Measurements from ENCODE around the gene SPEF1. TPM values are rescaled to one million over a fixed set of nuclear protein-coding genes. Genes with fewer than 3 reads are reported as not detected.

The SPEF1 gene
- total RNA-seq, 1 donor: under 0.01 TPM

GRCh38 chr20:3815703-3816315 lies 34.6 kb upstream of the SPEF1 start:
- H4K20me1 ChIP-seq (ENCODE audit: insufficient read depth, low read length): no peaks in the 10 kb centered on the region
- no peak for TF ChIP-seq CTCF (IDR thresholded peaks at IDR 0.05; ENCODE audit: extremely low read depth, low read depth, low read length)

GRCh38 chr20:3814928-3815495 lies 33.8 kb upstream of the SPEF1 start:
- H3K4me2 ChIP-seq (ENCODE audit: insufficient read depth, low read length): no peak overlapping the region
- no peak overlapping the region for H3K4me3 ChIP-seq (ENCODE audit: insufficient read depth, low read length)
- no peaks in the 10 kb centered on the region for H3K27me3 ChIP-seq (ENCODE audit: insufficient read depth, low read length)
- no peak for TF ChIP-seq CTCF (IDR thresholded peaks at IDR 0.05; ENCODE audit: extremely low read depth, low read depth, low read length)
- H3K4me1 ChIP-seq (ENCODE audit: insufficient read depth, low read length): peaks cover 32% of the 10 kb centered on the region
- H3K79me2 ChIP-seq (ENCODE audit: insufficient read depth, low read length): peaks cover 4% of the 10 kb centered on the region
- no peak overlapping the region for H2AFZ ChIP-seq (ENCODE audit: low read length)
- H3K36me3 ChIP-seq (ENCODE audit: insufficient read depth, low read length): no peaks in the 10 kb centered on the region
- peak; percentile 14 for DNase-seq (ENCODE audit: insufficient read length, low spot score, missing footprints)
- no peaks in the 10 kb centered on the region for H4K20me1 ChIP-seq (ENCODE audit: insufficient read depth, low read length)
- H3K9me3 ChIP-seq (ENCODE audit: low read depth, low read length): no peaks in the 10 kb centered on the region
- no peak overlapping the region for H3K27ac ChIP-seq (ENCODE audit: low read depth, low read length)

More at GRCh38 chr20:3815703-3816315, 34.6 kb upstream of the SPEF1 start:
- Histone ChIP-seq H3K4me1 (ENCODE audit: insufficient read depth, low read length) (peaks cover 24% of the 10 kb centered on the region), H3K4me2 (ENCODE audit: insufficient read depth, low read length) (no peak overlapping the region), H3K79me2 (ENCODE audit: insufficient read depth, low read length) (peaks cover under 1% of the 10 kb centered on the region), H3K4me3 (ENCODE audit: insufficient read depth, low read length) (no peak overlapping the region), H3K9me3 (ENCODE audit: low read depth, low read length) (no peaks in the 10 kb centered on the region), H3K36me3 (ENCODE audit: insufficient read depth, low read length) (no peaks in the 10 kb centered on the region), H3K27ac (ENCODE audit: low read depth, low read length) (no peak overlapping the region), H3K27me3 (ENCODE audit: insufficient read depth, low read length) (no peaks in the 10 kb centered on the region), H2AFZ (ENCODE audit: low read length) (no peak overlapping the region)
- peak; percentile 21 for DNase-seq (ENCODE audit: insufficient read length, low spot score, missing footprints)

DNA sequence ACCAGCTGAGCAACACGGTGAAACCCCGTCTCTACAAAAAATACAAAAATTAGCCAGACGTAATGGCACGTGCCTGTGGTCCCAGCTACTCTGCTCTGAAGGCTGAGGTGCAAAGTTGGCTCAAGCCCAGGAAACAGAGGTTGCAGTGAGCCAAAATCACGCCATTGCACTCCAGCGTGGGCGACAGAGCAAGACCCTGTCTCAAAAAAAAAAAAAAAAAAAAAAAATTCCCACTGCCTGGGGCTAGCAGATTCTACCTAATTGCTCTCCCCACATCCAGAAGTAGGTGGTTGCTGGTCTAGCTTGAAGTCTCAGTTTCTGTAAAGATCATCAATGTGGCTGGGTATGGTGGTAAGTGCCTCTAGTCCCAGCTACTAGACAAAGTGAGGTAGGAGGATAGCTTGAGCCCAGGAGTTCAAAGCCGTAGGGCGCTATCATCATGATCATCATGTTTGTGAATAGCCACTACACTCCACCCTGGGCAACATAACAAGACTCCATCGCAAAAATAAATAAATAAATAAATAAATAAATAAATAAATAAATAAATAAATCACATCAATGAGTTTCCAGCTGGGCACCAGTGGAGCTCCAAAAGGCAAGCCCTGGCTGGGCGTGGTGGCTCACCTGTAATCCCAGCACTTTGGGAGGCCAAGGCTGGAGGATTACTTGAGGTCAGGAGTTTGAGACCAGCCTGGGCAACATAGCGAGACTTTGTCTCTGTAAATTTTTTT lies 32.8 kb upstream of the SPEF1 start:
- H3K79me2 ChIP-seq (ENCODE audit: insufficient read depth, low read length): peaks cover 4% of the 10 kb centered on the region

More for the DNA sequence above, 32.8 kb upstream of the SPEF1 start:
- TF ChIP-seq CTCF (IDR thresholded peaks at IDR 0.05; ENCODE audit: extremely low read depth, low read depth, low read length): no peak
- H3K4me3 ChIP-seq (ENCODE audit: insufficient read depth, low read length): no peak overlapping the region
- no peaks in the 10 kb centered on the region for H3K9me3 ChIP-seq (ENCODE audit: low read depth, low read length)
- H3K27me3 ChIP-seq (ENCODE audit: insufficient read depth, low read length): no peaks in the 10 kb centered on the region
- no peak overlapping the region for H2AFZ ChIP-seq (ENCODE audit: low read length)
- H3K27ac ChIP-seq (ENCODE audit: low read depth, low read length): no peak overlapping the region
- no peaks in the 10 kb centered on the region for H4K20me1 ChIP-seq (ENCODE audit: insufficient read depth, low read length)
- H3K4me2 ChIP-seq (ENCODE audit: insufficient read depth, low read length): no peak overlapping the region
- H3K4me1 ChIP-seq (ENCODE audit: insufficient read depth, low read length): peaks cover 27% of the 10 kb centered on the region
- peak; percentile 21 for DNase-seq (ENCODE audit: insufficient read length, low spot score, missing footprints)
- H3K36me3 ChIP-seq (ENCODE audit: insufficient read depth, low read length): no peaks in the 10 kb centered on the region
